Adrenal gland (tissue), 12 donors: Measurements from ENCODE around the gene SOX1. TPM values are rescaled to one million over a fixed set of nuclear protein-coding genes. Genes with fewer than 3 reads are reported as not detected.

Source experiments
- DNase-seq, 7 donors: peaks; one replicate each; pipeline ENCODE4 v3.0.0-alpha.2; 2019 to 2020
- H3K27ac ChIP-seq, 5 donors: fragments of 200-600 bp; sonication (generic) in 4 of 5; 1 replicate in 3 of 5; 2 replicates in 2 of 5; pipeline versions ENCODE4 v1.5.1 to v1.8.0; 2016 to 2020; ENCODE audit warnings: mild to moderate bottlenecking in 1 of 5
- H3K27me3 ChIP-seq: fragments of 200-600 bp; 2 replicates; pipeline ENCODE4 v1.8.0; 2021
- H3K36me3 ChIP-seq, 2 donors: fragments of 200-600 bp; replicated peaks in 1 of 2; 1 replicate in 1 of 2; 2 replicates in 1 of 2; pipeline versions ENCODE4 v1.5.1 to v1.8.0; 2018 to 2022
- H3K4me1 ChIP-seq, 2 donors: fragments of 200-600 bp; replicated peaks in 1 of 2; 1 replicate in 1 of 2; 2 replicates in 1 of 2; pipeline versions ENCODE4 v1.5.1 to v1.8.0; 2018 to 2021
- H3K4me3 ChIP-seq, 4 donors: fragments of 200-600 bp; sonication (generic) in 3 of 4; one replicate each; pipeline ENCODE4 v1.5.1; 2016 to 2018
- H3K9me3 ChIP-seq, 3 donors: fragments of 200-600 bp; sonication (generic) in 1 of 3; replicated peaks in 1 of 3; 1 replicate in 2 of 3; 2 replicates in 1 of 3; pipeline versions ENCODE4 v1.5.1 to v1.8.0; 2016 to 2021
- CTCF ChIP-seq, 6 experiments: fragments of 450-650 bp in 4 of 6; fragments of 200-600 bp in 2 of 6; sonication (generic) in 1 of 6; IDR thresholded peaks; 1 replicate in 5 of 6; 2 replicates in 1 of 6; pipeline versions ENCODE4 v1.5.1 to v1.8.0; 2016 to 2021; ENCODE audit warnings: antibody characterized with exemption in 6 of 6, mild to moderate bottlenecking in 2 of 6, moderate library complexity in 1 of 6
- POLR2A ChIP-seq, 2 donors: fragments of 450-650 bp; IDR thresholded peaks; one replicate each; pipeline ENCODE4 v1.6.1; 2017; ENCODE audit warnings: antibody characterized with exemption in 2 of 2, mild to moderate bottlenecking in 2 of 2, moderate library complexity in 1 of 2
- WGBS, 4 donors: extraction: QIAGEN DNeasy Blood & Tissue Kit in 2 of 4; methylation state at CpG; one replicate each; pipeline versions ENCODE4 v1.1.5 to v1.1.7; 2013 to 2017; 5-methylcytosine and 5-hydroxymethylcytosine counted together
- intact Hi-C, 2 donors: fragments of 100-400 bp; cut with DNase I; formaldehyde crosslinking; loops; one replicate each; pipeline versions ENCODE4 v1.14.1 to v1.15.0; 2022 to 2023
- polyA plus RNA-seq, 3 donors: library from polyadenylated mRNA; stranded (reverse); fragments of 200-250 nt in 2 of 3; fragments of 350-450 nt in 1 of 3; fragmentation: Illumina TruSeq in 1 of 3; extraction: RNeasy Lipid Tissue Mini Kit (QIAGEN cat#74804) in 1 of 3; gene quantifications; one replicate each; pipeline ENCODE4 v1.2.3, GENCODE V29; 2013 to 2014
- total RNA-seq, 9 donors: library from RNA; depleted of rRNA in 4 of 9; stranded (reverse); fragments of >200 nt in 4 of 9; fragments of 120-200 nt in 1 of 9; fragmentation: NEBNext Ultra II Directional in 1 of 9; extraction: Animal tissue kit (Norgen Biotek cat#: 25700) in 1 of 9; gene quantifications; one replicate each; pipeline versions ENCODE4 v1.1.0 to v1.2.4, GENCODE V29; 2013 to 2023
- donor health status: healthy with polysubstance abuse.
- donor health status: Bipolar disorder and iron deficiency.
- donor health status: DM: yes; HTN: yes; CAD: no.
- donor health status: DM: no; HTN: no; CAD: no.
- donor health status: DM: no; HTN: no; CAD: no.
- donor health status: DM: yes; HTN: yes; CAD: no.

Gene SOX1
- total and polyA plus RNA-seq, 12 donors, result not detected

GRCh38 chr13:112107289-112107688 lies 40.3 kb downstream of the SOX1 start:
- Histone ChIP-seq H3K36me3 (no peaks in the 10 kb centered on the region), H3K27ac (no peak overlapping the region), H3K9me3 (no peaks in the 10 kb centered on the region), H3K4me1 (no peaks in the 10 kb centered on the region), H3K4me3 (no peak overlapping the region), H3K27me3 (peaks cover 70% of the 10 kb centered on the region)
- DNase-seq, result no peak
- 19 to 30% (median 20%) methylated on average over 9 to 18 of the region's 18 CpGs for WGBS, 4 donors
- no peak for TF ChIP-seq POLR2A (IDR thresholded peaks at IDR 0.05)
- no peak for TF ChIP-seq CTCF (IDR thresholded peaks at IDR 0.05)
- intact Hi-C loops, result no loop called here

- TF ChIP-seq POLR2A (IDR thresholded peaks at IDR 0.05) (no peak), CTCF (IDR thresholded peaks at IDR 0.05) (no peak)
- DNase-seq, result no peak
- peaks cover 38% of the 10 kb centered on the region for H3K27me3 ChIP-seq
These were observed 43.5 kb downstream of the SOX1 start for GRCh38 chr13:112110479-112110878.

DNA sequence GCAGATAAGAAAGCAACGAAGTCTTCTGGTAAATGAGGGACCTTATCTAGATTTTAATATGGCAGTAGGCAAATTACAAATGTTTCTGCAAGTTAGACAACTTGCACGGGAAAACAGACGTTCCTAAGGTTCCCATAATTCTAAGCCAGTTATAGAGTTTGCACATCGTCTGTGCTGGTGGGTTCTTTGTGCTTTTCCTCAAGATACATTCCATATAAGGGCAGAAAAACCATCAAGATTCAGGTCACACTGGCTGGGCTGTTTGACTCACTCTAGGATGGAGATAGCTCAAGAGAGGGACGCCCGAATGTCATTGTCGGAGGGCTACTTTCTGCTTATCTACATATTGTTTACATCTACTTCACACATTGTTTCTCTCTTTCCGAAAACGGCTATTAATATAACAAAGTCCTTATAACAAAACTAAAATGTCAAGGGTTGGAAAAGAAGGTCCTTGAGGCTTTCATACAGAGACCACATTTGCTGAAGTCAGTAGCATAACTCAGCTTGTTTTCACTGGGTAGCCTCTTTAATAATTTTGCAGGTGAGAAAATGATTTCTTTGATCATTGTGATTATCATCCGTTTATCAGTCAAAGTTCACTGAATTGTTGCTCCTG lies 44.4 kb downstream of the SOX1 start:
- Histone ChIP-seq H3K4me3 (no peak overlapping the region), H3K4me1 (no peaks in the 10 kb centered on the region), H3K27me3 (peaks cover 32% of the 10 kb centered on the region), H3K36me3 (no peaks in the 10 kb centered on the region), H3K9me3 (no peaks in the 10 kb centered on the region), H3K27ac (no peak overlapping the region)
- intact Hi-C loops, result no loop called here
- 56 to 62% (median 58%) methylated on average over 10 of the region's 10 CpGs for WGBS, 4 donors
- peak in 1 of 7 donors; percentile 7 for DNase-seq
- TF ChIP-seq POLR2A (IDR thresholded peaks at IDR 0.05) (no peak), CTCF (IDR thresholded peaks at IDR 0.05) (no peak)

More at GRCh38 chr13:112110479-112110878, 43.5 kb downstream of the SOX1 start:
- Histone ChIP-seq H3K4me1 (no peaks in the 10 kb centered on the region), H3K4me3 (no peak overlapping the region), H3K27ac (no peak overlapping the region), H3K36me3 (no peaks in the 10 kb centered on the region), H3K9me3 (no peaks in the 10 kb centered on the region)
- intact Hi-C loops, result no loop called here

DNA sequence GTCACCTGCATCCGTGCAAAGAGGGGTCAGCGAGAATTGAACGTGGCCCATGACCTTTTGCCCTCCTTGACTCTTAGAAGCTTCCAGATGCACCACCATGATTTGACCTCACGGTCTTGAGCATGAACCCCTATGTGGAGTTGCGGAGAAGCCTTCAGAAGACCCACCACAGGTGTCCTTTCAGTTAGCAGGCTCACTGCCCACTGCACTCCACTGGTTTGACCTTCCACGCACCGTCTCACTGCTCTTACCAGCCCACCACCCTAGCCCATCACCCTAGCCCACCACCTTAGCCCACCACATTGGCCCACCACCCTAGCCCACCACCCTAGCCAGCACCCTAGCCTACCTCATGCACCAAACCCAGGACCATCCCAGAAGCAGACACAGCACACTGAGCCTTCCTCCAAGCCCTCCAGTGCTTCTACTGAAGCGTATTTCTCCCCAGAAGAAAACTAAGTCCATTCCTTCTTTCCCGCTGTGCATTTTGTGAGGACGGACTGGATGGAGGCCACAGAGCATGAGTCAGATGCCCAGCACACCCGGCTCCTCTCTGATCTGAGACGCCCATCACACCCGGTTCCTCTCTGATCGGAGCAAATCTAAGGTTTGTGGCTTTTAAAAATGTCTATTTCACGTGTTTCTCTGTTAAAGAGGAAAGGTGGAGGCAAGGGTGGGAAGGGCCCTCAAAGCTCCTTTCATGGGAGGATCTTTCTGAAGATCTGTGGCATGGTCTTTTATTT lies 45.8 kb downstream of the SOX1 start:
- no peak for TF ChIP-seq POLR2A (IDR thresholded peaks at IDR 0.05)
- no peak for TF ChIP-seq CTCF (IDR thresholded peaks at IDR 0.05)
- Histone ChIP-seq H3K36me3 (no peaks in the 10 kb centered on the region), H3K27me3 (peaks cover 24% of the 10 kb centered on the region), H3K9me3 (no peaks in the 10 kb centered on the region), H3K4me3 (no peak overlapping the region), H3K4me1 (no peaks in the 10 kb centered on the region), H3K27ac (no peak overlapping the region)
- intact Hi-C loops, result no loop called here
- DNase-seq, result peak in 1 of 7 donors; percentile 18
- 74 to 83% (median 78%) methylated on average over 14 to 15 of the region's 15 CpGs for WGBS, 4 donors
